ENCODE measurements around the gene DYNLT4. TPM values are rescaled to one million over a fixed set of nuclear protein-coding genes. Genes with fewer than 3 reads are reported as not detected.
"Not testable (repeated sequence)": the region's sequence is repeated elsewhere in the genome, so short reads cannot be mapped to it uniquely, and the experiment has no call there.

DYNLT4 gene
- total RNA-seq, 1 experiment from 2014 or later, result not detected

GRCh38 chr1:44799770-44800584 lies 7.2 kb downstream of the DYNLT4 start, which contains the start of gene PLK3:
Gene PLK3, plus strand, starts transcription at chr1:44800377. Its CDS starts 87 bp downstream, at chr1:44800464.
- Histone ChIP-seq H3K4me3 (peak within 1 kb of the TSS; percentile 79), H3K9me3 (replicated peaks) (no peaks in the 10 kb centered on the region), H3K27ac (peak within 1 kb of the TSS; percentile 53)

GRCh38 chr1:44798481-44799365 lies 8.4 kb downstream of the DYNLT4 start:
- Histone ChIP-seq H3K27ac (no peak overlapping the region), H3K4me1 (replicated peaks) (peaks cover 36% of the 10 kb centered on the region), H3K4me3 (no peak overlapping the region), H3K27me3 (replicated peaks) (no peaks in the 10 kb centered on the region), H3K9me3 (replicated peaks) (no peaks in the 10 kb centered on the region), H3K36me3 (peaks cover 24% of the 10 kb centered on the region)
- DNase-seq (ENCODE audit: low read depth in 1 of 2, low spot score in 2 of 2), result no peak

More at GRCh38 chr1:44799770-44800584, 7.2 kb downstream of the DYNLT4 start, which contains the start of gene PLK3:
- Histone ChIP-seq H3K27me3 (replicated peaks) (no peaks in the 10 kb centered on the region), H3K4me1 (replicated peaks) (peaks cover 36% of the 10 kb centered on the region), H3K36me3 (peaks cover 34% of the 10 kb centered on the region)
- DNase-seq (ENCODE audit: low read depth in 1 of 2, low spot score in 2 of 2), result peak; percentile 98 to 99

GRCh38 chr1:44797886-44798285 lies 9.3 kb downstream of the DYNLT4 start:
- DNase-seq (ENCODE audit: low read depth in 1 of 2, low spot score in 2 of 2); H3K27ac ChIP-seq; H3K4me3 ChIP-seq; H3K27me3 ChIP-seq (replicated peaks); H3K9me3 ChIP-seq (replicated peaks): not testable (repeated sequence)
- peaks cover 15% of the 10 kb centered on the region for H3K36me3 ChIP-seq
- peaks cover 36% of the 10 kb centered on the region for H3K4me1 ChIP-seq (replicated peaks)

GRCh38 chr1:44792736-44793502 lies 14.2 kb downstream of the DYNLT4 start:
- no peaks in the 10 kb centered on the region for H3K36me3 ChIP-seq

GRCh38 chr1:44790968-44791801 lies 16.0 kb downstream of the DYNLT4 start:
- Histone ChIP-seq H3K4me1 (replicated peaks) (peaks cover 2% of the 10 kb centered on the region; the same call in 1 of the 2 replicates), H3K4me3 (no peak overlapping the region), H3K9me3 (replicated peaks) (no peaks in the 10 kb centered on the region), H3K27ac (no peak overlapping the region), H3K36me3 (no peaks in the 10 kb centered on the region), H3K27me3 (replicated peaks) (no peaks in the 10 kb centered on the region)
- no peak for DNase-seq (ENCODE audit: low read depth in 1 of 2, low spot score in 2 of 2)

More at GRCh38 chr1:44792736-44793502, 14.2 kb downstream of the DYNLT4 start:
- no peaks in the 10 kb centered on the region for H3K9me3 ChIP-seq (replicated peaks)
- H3K4me1 ChIP-seq (replicated peaks), result peaks cover 3% of the 10 kb centered on the region
- no peaks in the 10 kb centered on the region for H3K27me3 ChIP-seq (replicated peaks)
- no peak overlapping the region for H3K27ac ChIP-seq
- DNase-seq (ENCODE audit: low read depth in 1 of 2, low spot score in 2 of 2), result no peak
- no peak overlapping the region for H3K4me3 ChIP-seq

GRCh38 chr1:44788120-44788860 lies 18.9 kb downstream of the DYNLT4 start, which contains the start of gene BEST4:
Gene BEST4, minus strand, starts transcription at chr1:44788170. Its CDS starts 465 bp downstream, at chr1:44787705.
- Histone ChIP-seq H3K4me3 (no peak within 1 kb of the TSS), H3K27me3 (replicated peaks) (0 out of 2 replicates have a peak, but pooled peaks cover 2% of the 10 kb centered on the region), H3K4me1 (replicated peaks) (peaks cover 11% of the 10 kb centered on the region), H3K36me3 (peaks cover 2% of the 10 kb centered on the region; the same call in 1 of the 2 replicates), H3K9me3 (replicated peaks) (no peaks in the 10 kb centered on the region), H3K27ac (no peak within 1 kb of the TSS)
- DNase-seq (ENCODE audit: low read depth in 1 of 2, low spot score in 2 of 2), result no peak

GRCh38 chr1:44787506-44787905 lies 19.6 kb downstream of the DYNLT4 start:
- H3K27me3 ChIP-seq (replicated peaks), result 0 out of 2 replicates have a peak, but pooled peaks cover 2% of the 10 kb centered on the region
- H3K9me3 ChIP-seq (replicated peaks), result no peaks in the 10 kb centered on the region
- peaks cover 11% of the 10 kb centered on the region for H3K4me1 ChIP-seq (replicated peaks)
- peaks cover 5% of the 10 kb centered on the region; the same call in 1 of the 2 replicates for H3K36me3 ChIP-seq
- DNase-seq (ENCODE audit: low read depth in 1 of 2, low spot score in 2 of 2), result no peak
- H3K27ac ChIP-seq, result no peak overlapping the region
- no peak overlapping the region for H3K4me3 ChIP-seq

GRCh38 chr1:44786841-44787426 lies 20.2 kb downstream of the DYNLT4 start:
- Histone ChIP-seq H3K9me3 (replicated peaks) (no peaks in the 10 kb centered on the region), H3K4me3 (no peak overlapping the region), H3K4me1 (replicated peaks) (peaks cover 11% of the 10 kb centered on the region), H3K27me3 (replicated peaks) (0 out of 2 replicates have a peak, but pooled peaks cover 2% of the 10 kb centered on the region), H3K27ac (no peak overlapping the region), H3K36me3 (peaks cover 8% of the 10 kb centered on the region)
- DNase-seq (ENCODE audit: low read depth in 1 of 2, low spot score in 2 of 2), result no peak

- Histone ChIP-seq H3K36me3 (peaks cover 15% of the 10 kb centered on the region), H3K27ac (no peak overlapping the region), H3K9me3 (replicated peaks) (no peaks in the 10 kb centered on the region), H3K4me1 (replicated peaks) (peaks cover 11% of the 10 kb centered on the region), H3K27me3 (replicated peaks) (0 out of 2 replicates have a peak, but pooled peaks cover 2% of the 10 kb centered on the region), H3K4me3 (no peak overlapping the region)
- peak in 1 of 2 experiments; percentile 30 for DNase-seq (ENCODE audit: low read depth in 1 of 2, low spot score in 2 of 2)
These were observed 20.9 kb downstream of the DYNLT4 start for GRCh38 chr1:44786138-44786840.

GRCh38 chr1:44785501-44786137 lies 21.5 kb downstream of the DYNLT4 start:
- no peak overlapping the region for H3K4me3 ChIP-seq
- DNase-seq (ENCODE audit: low read depth in 1 of 2, low spot score in 2 of 2), result no peak
- H3K4me1 ChIP-seq (replicated peaks), result peaks cover 11% of the 10 kb centered on the region
- H3K36me3 ChIP-seq, result peaks cover 21% of the 10 kb centered on the region
- H3K27ac ChIP-seq, result no peak overlapping the region
- 0 out of 2 replicates have a peak, but pooled peaks cover 2% of the 10 kb centered on the region for H3K27me3 ChIP-seq (replicated peaks)
- no peaks in the 10 kb centered on the region for H3K9me3 ChIP-seq (replicated peaks)

- Histone ChIP-seq H3K4me3 (no peak overlapping the region), H3K36me3 (peaks cover 28% of the 10 kb centered on the region), H3K27ac (no peak overlapping the region), H3K9me3 (replicated peaks) (no peaks in the 10 kb centered on the region), H3K27me3 (replicated peaks) (0 out of 2 replicates have a peak, but pooled peaks cover 2% of the 10 kb centered on the region), H3K4me1 (replicated peaks) (peaks cover 11% of the 10 kb centered on the region)
- no peak for DNase-seq (ENCODE audit: low read depth in 1 of 2, low spot score in 2 of 2)
These were observed 22.1 kb downstream of the DYNLT4 start for GRCh38 chr1:44785029-44785380.
